Measurements from ENCODE around the gene LCN15. TPM values are rescaled to one million over a fixed set of nuclear protein-coding genes. Genes with fewer than 3 reads are reported as not detected.

LCN15 gene
- polyA plus RNA-seq, 3 donors = not detected

DNA sequence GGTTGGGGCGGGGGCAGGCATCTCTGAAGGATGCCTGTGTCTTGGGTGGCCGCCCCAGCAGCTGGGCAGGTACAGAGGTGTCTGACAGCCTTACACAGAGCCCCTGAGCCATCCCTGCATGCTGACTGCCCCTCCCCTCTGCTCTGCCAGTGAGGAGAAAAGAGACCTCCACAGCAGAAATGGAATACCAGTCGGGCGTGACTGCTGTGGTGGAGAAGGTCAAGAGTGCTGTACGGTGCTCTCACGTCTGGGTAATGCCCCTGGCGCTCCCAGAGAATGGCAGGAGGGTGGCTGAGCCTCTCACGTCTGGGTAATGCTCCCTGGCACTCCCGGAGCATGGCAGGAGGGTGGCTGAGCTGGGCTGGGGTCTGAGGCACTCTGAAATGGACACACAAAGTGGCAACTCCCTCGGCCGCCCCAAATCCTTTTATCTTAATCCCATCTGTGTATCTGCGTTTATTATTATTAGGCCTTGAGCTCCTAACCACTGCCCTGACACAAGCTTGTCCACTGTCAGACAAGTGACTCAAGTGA, 41.0 kb upstream of the LCN15 start:
- Mint-ChIP-seq H3K4me1 (peaks cover 38% of the 10 kb centered on the region), H3K27me3 (ENCODE audit: low read depth in 3 of 3) (peaks cover 23 to 30% (median 25%) of the 10 kb centered on the region in 3 donors), H3K4me3 (no peak overlapping the region), H3K27ac (no peak overlapping the region), H3K9me3 (peaks cover 0 to 11% (median 1%) of the 10 kb centered on the region in 7 donors), H3K36me3 (peaks cover 20 to 24% of the 10 kb centered on the region in 2 donors)
- intact Hi-C loops (cut with micrococcal nuclease) = loop anchor here (5.0 to 10.0 kb wide), 2 partner anchors 37 to 140 kb away; partner anchors contain the start of genes AJM1 (in 1 of the 2), C8G (in 1 of the 2) and FBXW5 (in 1 of the 2)
- Histone ChIP-seq H3K4me1 (ENCODE audit: control insufficient read depth in 1 of 2, insufficient read depth in 2 of 2, low read length in 2 of 2) (peaks cover 26 to 43% of the 10 kb centered on the region in 2 donors), H4K20me1 (ENCODE audit: insufficient read depth, low read length) (peaks cover 14% of the 10 kb centered on the region), H3K4me3 (replicated peaks in 1 of 3; ENCODE audit: low read depth in 2 of 3, low read length in 3 of 3) (no peak overlapping the region), H3K79me2 (ENCODE audit: insufficient read depth, low read length) (peaks cover 24% of the 10 kb centered on the region), H3K9ac (ENCODE audit: insufficient read depth, low read length, poor library complexity, severe bottlenecking) (no peak overlapping the region), H3K36me3 (replicated peaks in 1 of 2; ENCODE audit: control insufficient read depth in 1 of 2, insufficient read depth in 2 of 2, low read length in 2 of 2) (peaks cover 0 to 2% of the 10 kb centered on the region in 2 donors), H2AFZ (ENCODE audit: insufficient read depth, low read depth, low read length, poor library complexity, severe bottlenecking) (no peak overlapping the region), H3K9me3 (replicated peaks in 1 of 2; ENCODE audit: control insufficient read depth in 1 of 2, insufficient read depth in 1 of 2, low read length in 2 of 2) (no peaks in the 10 kb centered on the region), H3K27ac (ENCODE audit: low read depth in 1 of 2, low read length in 2 of 2) (no peak overlapping the region), H3K27me3 (ENCODE audit: control insufficient read depth in 2 of 2, insufficient read depth in 2 of 2, low read length in 2 of 2) (peaks cover 16 to 24% of the 10 kb centered on the region in 2 donors), H3K4me2 (replicated peaks; ENCODE audit: extremely low read depth, low read length, poor library complexity, severe bottlenecking) (no peak overlapping the region)
- TF ChIP-seq, protein P1, sequence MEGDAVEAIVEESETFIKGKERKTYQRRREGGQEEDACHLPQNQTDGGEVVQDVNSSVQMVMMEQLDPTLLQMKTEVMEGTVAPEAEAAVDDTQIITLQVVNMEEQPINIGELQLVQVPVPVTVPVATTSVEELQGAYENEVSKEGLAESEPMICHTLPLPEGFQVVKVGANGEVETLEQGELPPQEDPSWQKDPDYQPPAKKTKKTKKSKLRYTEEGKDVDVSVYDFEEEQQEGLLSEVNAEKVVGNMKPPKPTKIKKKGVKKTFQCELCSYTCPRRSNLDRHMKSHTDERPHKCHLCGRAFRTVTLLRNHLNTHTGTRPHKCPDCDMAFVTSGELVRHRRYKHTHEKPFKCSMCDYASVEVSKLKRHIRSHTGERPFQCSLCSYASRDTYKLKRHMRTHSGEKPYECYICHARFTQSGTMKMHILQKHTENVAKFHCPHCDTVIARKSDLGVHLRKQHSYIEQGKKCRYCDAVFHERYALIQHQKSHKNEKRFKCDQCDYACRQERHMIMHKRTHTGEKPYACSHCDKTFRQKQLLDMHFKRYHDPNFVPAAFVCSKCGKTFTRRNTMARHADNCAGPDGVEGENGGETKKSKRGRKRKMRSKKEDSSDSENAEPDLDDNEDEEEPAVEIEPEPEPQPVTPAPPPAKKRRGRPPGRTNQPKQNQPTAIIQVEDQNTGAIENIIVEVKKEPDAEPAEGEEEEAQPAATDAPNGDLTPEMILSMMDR (IDR thresholded peaks at IDR 0.05) = no peak
- no peak for DNase-seq
- WGBS (ENCODE audit: insufficient coverage) = 92% methylated on average over 11 of the region's 12 CpGs

DNA sequence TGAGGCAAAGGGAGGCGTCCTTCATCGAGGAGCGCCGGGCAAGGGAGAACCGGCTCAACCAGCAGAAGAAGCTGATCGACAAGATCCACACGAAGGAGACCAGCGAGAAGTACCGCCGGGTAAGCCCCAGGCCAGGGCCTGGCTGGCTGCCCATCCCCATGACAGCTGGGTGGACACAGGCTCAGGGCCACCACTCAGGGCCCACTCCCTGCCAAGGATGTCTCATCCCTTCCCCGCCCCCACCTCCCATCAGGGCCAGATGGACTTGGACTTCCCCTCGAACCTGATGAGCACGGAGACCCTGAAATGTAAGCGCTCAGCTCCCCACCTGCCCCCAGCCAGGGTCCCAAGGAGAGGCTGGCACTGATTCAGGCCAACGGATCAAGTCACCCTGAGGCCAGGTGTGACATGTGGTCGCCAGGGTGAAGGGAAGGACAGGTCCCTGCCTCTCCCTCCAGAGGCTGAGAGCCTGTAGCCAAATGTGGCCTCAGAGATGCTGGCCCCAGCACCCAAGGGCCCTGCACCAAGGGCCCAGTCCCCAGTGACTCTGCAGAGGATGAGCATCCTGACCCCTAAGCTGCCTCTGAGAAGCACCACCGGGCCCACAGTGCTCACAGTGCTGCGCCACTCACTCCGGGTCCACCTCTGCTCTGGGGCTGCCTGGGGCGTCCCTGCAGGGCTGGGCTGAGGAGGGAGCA, 40.3 kb upstream of the LCN15 start:
- no peak overlapping the region for H3K9ac ChIP-seq (ENCODE audit: insufficient read depth, low read length, poor library complexity, severe bottlenecking)

More for the DNA sequence above, 40.3 kb upstream of the LCN15 start:
- Histone ChIP-seq H3K4me2 (replicated peaks; ENCODE audit: extremely low read depth, low read length, poor library complexity, severe bottlenecking) (no peak overlapping the region), H2AFZ (ENCODE audit: insufficient read depth, low read depth, low read length, poor library complexity, severe bottlenecking) (no peak overlapping the region), H3K4me1 (ENCODE audit: control insufficient read depth in 1 of 2, insufficient read depth in 2 of 2, low read length in 2 of 2) (peaks cover 30 to 44% of the 10 kb centered on the region in 2 donors), H3K36me3 (replicated peaks in 1 of 2; ENCODE audit: control insufficient read depth in 1 of 2, insufficient read depth in 2 of 2, low read length in 2 of 2) (peaks cover 0 to under 1% of the 10 kb centered on the region in 2 donors), H3K79me2 (ENCODE audit: insufficient read depth, low read length) (peaks cover 18% of the 10 kb centered on the region), H4K20me1 (ENCODE audit: insufficient read depth, low read length) (peaks cover 11% of the 10 kb centered on the region), H3K9me3 (replicated peaks in 1 of 2; ENCODE audit: control insufficient read depth in 1 of 2, insufficient read depth in 1 of 2, low read length in 2 of 2) (no peaks in the 10 kb centered on the region), H3K4me3 (replicated peaks in 1 of 3; ENCODE audit: low read depth in 2 of 3, low read length in 3 of 3) (no peak overlapping the region), H3K27ac (ENCODE audit: low read depth in 1 of 2, low read length in 2 of 2) (no peak overlapping the region), H3K27me3 (ENCODE audit: control insufficient read depth in 2 of 2, insufficient read depth in 2 of 2, low read length in 2 of 2) (peaks cover 19 to 29% of the 10 kb centered on the region in 2 donors)
- Mint-ChIP-seq H3K36me3 (peaks cover 14 to 19% of the 10 kb centered on the region in 2 donors), H3K4me1 (peaks cover 36% of the 10 kb centered on the region), H3K4me3 (no peak overlapping the region), H3K27ac (no peak overlapping the region), H3K9me3 (peaks cover 0 to 14% (median 1%) of the 10 kb centered on the region in 7 donors), H3K27me3 (ENCODE audit: low read depth in 3 of 3) (peaks cover 27 to 36% (median 28%) of the 10 kb centered on the region in 3 donors)
- 98% methylated on average over 20 of the region's 20 CpGs for WGBS (ENCODE audit: insufficient coverage)
- TF ChIP-seq, protein P1 (IDR thresholded peaks at IDR 0.05) = no peak
- DNase-seq = no peak
- intact Hi-C loops (cut with micrococcal nuclease) = loop anchor here (5.0 to 10.0 kb wide), 2 partner anchors 38 to 140 kb away; partner anchors contain the start of genes AJM1 (in 1 of the 2), C8G (in 1 of the 2) and FBXW5 (in 1 of the 2)
